ENCODE measurements around the gene GBGT1.

Gene GBGT1

DNA sequence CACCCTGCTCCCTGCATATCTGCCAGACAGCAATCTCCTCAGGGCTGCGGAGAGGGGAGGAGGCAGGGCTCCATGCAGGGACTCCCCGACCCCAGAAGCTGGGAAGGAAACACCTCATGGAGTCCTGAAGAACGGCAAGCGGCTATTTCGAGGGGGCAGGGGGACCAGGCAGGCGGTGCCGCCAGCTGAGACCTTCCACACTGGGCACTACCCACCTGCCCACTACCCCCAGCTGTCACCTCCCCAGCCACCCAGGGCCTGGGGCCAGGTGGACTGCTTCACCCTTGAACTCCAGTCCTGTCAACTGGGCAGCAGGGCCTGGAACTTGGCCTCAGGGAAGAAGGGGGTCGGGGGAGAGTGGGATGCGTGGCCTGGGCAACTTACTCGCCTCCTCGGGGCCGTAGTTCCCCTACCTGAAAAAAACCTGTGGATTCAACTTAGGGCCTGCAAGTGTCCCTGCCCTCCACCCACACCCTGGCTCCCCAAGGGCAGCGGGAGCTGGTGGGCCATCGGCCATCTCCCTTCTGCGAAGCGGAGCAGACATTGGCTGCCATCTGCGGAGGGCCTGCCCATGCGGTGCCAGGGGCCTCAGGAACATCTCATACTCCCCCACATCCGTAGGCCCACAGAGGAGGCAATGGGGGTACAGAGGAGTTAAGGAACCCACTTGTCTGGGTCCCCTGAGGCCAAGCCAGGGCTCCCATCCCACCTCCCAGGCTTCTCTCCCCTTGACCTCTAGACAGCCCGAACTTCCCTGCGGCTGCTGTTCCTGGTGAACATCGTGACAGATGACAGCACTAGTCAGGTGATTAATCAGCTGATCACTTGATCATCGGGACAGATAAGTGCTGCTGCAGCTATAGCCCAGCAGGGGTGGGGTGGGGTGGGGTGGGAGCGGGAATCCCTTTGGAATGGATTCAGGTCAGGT is 24.2 kb downstream of the GBGT1 start:
- Histone ChIP-seq H3F3A (ENCODE audit: insufficient read depth) (no peaks in the 10 kb centered on the region), H3K4me3 (ENCODE audit: insufficient read depth, low read length, poor library complexity, severe bottlenecking) (no peak overlapping the region), H3K9me3 (ENCODE audit: insufficient read depth, low read length) (no peaks in the 10 kb centered on the region), H3K4me2 (ENCODE audit: low read depth, low read length, poor library complexity, severe bottlenecking) (no peak overlapping the region), H3K79me2 (ENCODE audit: insufficient read depth, low read length) (no peaks in the 10 kb centered on the region; the same call in 1 of the 2 replicates), H3K36me3 (ENCODE audit: low read length) (no peaks in the 10 kb centered on the region), H4K20me1 (ENCODE audit: low read depth, low read length) (no peaks in the 10 kb centered on the region; the same call in 1 of the 2 replicates), H3K9ac (ENCODE audit: low read length) (no peak overlapping the region), H2AFZ (ENCODE audit: low read depth, low read length, severe bottlenecking) (no peak overlapping the region), H3K27ac (ENCODE audit: low read depth, low read length) (no peak overlapping the region), H3K9me2 (replicated peaks; ENCODE audit: insufficient read depth, low read length) (no peaks in the 10 kb centered on the region), H3K27me3 (ENCODE audit: low read length) (no peaks in the 10 kb centered on the region)
- TF ChIP-seq CTCF (IDR thresholded peaks at IDR 0.05; ENCODE audit: insufficient read depth, low read length, poor library complexity, severe bottlenecking) (no peak), EZH2phosphoT487 (conservative IDR thresholded peaks at IDR 0.05; ENCODE audit: low read length) (no peak)

GRCh38 chr9:133137451-133138231 is 26.1 kb downstream of the GBGT1 start:
- Histone ChIP-seq H4K20me1 (ENCODE audit: low read depth, low read length) (no peaks in the 10 kb centered on the region), H3F3A (ENCODE audit: insufficient read depth) (no peaks in the 10 kb centered on the region), H2AFZ (ENCODE audit: low read depth, low read length, severe bottlenecking) (no peak overlapping the region), H3K4me3 (ENCODE audit: insufficient read depth, low read length, poor library complexity, severe bottlenecking) (no peak overlapping the region), H3K79me2 (ENCODE audit: insufficient read depth, low read length) (no peaks in the 10 kb centered on the region), H3K36me3 (ENCODE audit: low read length) (no peaks in the 10 kb centered on the region), H3K27ac (ENCODE audit: low read depth, low read length) (no peak overlapping the region), H3K27me3 (ENCODE audit: low read length) (no peaks in the 10 kb centered on the region), H3K9ac (ENCODE audit: low read length) (no peak overlapping the region), H3K4me2 (ENCODE audit: low read depth, low read length, poor library complexity, severe bottlenecking) (no peak overlapping the region), H3K9me3 (ENCODE audit: insufficient read depth, low read length) (no peaks in the 10 kb centered on the region), H3K9me2 (replicated peaks; ENCODE audit: insufficient read depth, low read length) (no peaks in the 10 kb centered on the region)
- TF ChIP-seq CTCF (IDR thresholded peaks at IDR 0.05; ENCODE audit: insufficient read depth, low read length, poor library complexity, severe bottlenecking) = no peak
- no peak for TF ChIP-seq EZH2phosphoT487 (conservative IDR thresholded peaks at IDR 0.05; ENCODE audit: low read length)

DNA sequence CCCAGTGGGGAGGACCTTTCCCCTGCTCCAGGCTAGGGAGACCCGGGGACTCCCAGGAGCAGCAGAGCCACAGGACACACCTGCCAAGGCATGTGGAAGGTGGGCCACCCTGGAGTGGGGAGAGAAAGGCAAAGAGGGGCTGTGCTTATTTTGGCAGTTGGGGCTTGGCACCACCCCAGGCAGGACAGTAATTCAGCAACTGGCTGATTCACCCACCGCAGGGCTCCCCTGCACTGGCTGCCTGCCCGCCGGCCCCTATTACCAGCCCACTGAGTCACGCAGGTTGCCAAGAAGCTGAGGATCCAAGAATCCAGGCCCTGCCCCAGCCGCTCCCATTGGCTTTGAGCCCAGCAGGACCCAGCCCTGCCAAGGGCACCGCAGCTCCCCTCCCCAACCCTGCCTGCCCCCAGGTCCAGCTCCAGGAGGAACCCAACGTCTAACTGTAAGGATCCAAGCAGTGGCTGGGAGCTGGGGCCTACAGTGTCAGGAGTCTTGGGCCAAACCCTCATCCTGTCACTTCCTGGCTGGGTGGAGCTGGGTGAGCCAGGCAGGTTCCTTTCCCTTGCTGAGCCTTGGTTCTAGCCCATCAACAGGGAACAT is 28.5 kb downstream of the GBGT1 start:
- Histone ChIP-seq H3K9ac (ENCODE audit: low read length) (no peak overlapping the region), H3K4me2 (ENCODE audit: low read depth, low read length, poor library complexity, severe bottlenecking) (no peak overlapping the region)

More for the DNA sequence above, 28.5 kb downstream of the GBGT1 start:
- Histone ChIP-seq H3F3A (ENCODE audit: insufficient read depth) (no peaks in the 10 kb centered on the region), H2AFZ (ENCODE audit: low read depth, low read length, severe bottlenecking) (no peak overlapping the region), H3K27me3 (ENCODE audit: low read length) (no peaks in the 10 kb centered on the region), H3K36me3 (ENCODE audit: low read length) (no peaks in the 10 kb centered on the region), H4K20me1 (ENCODE audit: low read depth, low read length) (no peaks in the 10 kb centered on the region), H3K9me3 (ENCODE audit: insufficient read depth, low read length) (no peaks in the 10 kb centered on the region), H3K27ac (ENCODE audit: low read depth, low read length) (no peak overlapping the region), H3K4me3 (ENCODE audit: insufficient read depth, low read length, poor library complexity, severe bottlenecking) (no peak overlapping the region), H3K9me2 (replicated peaks; ENCODE audit: insufficient read depth, low read length) (no peaks in the 10 kb centered on the region), H3K79me2 (ENCODE audit: insufficient read depth, low read length) (no peaks in the 10 kb centered on the region)
- TF ChIP-seq EZH2phosphoT487 (conservative IDR thresholded peaks at IDR 0.05; ENCODE audit: low read length) = no peak
- no peak for TF ChIP-seq CTCF (IDR thresholded peaks at IDR 0.05; ENCODE audit: insufficient read depth, low read length, poor library complexity, severe bottlenecking)

Measured in SU-DHL-6 (cell line).